ENCODE data around the gene DNAH3.

DNAH3 gene

DNA sequence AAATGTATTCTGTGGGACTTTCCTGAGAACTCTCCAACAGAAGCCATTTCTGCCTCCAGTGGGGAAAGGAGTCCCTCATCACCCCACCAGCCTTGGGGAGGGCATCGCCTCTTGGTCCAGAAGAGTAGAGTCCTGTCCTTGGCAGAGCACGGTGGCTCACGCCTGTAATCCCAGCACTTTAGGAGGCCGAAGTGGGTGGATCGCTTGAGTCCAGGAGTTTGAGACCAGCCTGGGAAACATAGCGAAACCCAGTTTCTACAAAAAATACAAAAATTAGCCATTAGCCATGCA is 209.1 kb downstream of the DNAH3 start:
- DNase-seq: no peak

DNA sequence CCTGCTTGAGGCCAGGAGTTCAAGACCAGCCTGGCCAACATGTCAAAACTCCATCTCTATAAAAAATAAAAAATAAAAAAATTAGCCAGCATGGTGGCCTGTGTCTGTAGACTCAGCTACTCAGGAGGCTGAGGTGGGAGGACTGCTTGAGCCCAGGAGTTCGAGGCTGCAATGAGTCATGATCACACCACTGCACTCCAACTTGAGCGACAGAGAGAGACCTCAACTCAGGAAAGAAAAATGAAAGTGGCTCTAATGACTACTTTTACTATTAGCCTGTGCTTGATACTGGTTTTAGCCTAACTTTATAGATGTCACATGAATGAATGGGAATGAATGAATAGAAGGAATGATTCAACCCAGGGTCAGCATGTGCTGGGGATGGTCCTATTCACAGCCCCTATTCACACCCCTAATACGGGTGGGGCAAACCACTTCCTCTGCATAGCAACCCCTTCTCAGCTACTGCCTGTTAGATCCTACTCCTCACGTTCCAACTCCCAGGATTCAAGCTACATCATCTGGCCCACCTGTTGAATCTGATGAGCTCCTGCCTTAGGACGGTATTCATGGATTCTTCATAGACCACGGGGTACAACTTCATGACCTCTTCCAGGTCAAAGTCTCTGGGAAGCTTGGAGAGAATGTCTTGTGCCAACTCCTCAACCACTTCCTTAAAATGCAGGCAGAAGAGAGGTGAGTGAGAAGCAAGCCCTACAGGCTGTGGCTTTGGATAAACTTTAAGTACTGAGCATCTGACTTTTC is 209.6 kb downstream of the DNAH3 start:
- no peak for DNase-seq

DNA sequence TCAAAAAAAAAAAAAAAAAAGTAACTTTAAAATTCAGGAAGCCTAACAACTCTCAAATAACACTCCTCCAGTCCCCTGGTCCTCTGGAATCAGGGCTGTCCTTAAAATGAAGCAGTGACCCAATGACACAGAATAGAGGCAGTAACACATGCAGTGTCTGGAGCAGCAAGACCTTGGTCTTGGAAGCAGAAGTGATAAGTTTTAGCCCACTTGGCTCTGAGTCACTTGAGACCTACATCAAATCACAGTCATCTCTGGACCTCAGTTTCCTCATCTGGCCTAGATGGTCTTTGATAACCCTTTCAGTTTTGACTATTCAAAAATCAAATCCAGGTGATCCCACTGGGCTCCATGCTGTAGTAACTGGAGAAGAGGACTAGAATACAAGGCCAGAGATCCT is 211.0 kb downstream of the DNAH3 start:
- no peak for DNase-seq

DNA sequence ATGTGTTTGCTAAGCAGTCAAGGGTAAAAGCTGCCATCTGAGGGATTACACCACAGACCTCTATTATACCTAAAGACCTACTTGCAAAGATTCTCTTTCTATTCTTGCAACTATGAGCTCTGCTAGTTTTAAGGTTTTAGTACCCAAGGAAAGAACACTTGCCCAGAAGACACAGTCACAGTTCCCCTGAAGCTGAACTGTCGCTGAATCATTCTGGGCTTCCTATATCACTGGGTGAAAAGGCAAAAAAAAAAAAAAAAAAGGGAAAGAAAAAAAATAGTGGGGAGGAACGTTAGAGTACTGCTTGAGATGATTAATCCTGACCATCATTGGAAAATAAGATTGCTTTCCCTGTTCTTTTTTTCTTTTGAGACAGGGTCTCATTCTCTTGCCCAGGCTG is 212.2 kb downstream of the DNAH3 start:
- no peak for DNase-seq

DNA sequence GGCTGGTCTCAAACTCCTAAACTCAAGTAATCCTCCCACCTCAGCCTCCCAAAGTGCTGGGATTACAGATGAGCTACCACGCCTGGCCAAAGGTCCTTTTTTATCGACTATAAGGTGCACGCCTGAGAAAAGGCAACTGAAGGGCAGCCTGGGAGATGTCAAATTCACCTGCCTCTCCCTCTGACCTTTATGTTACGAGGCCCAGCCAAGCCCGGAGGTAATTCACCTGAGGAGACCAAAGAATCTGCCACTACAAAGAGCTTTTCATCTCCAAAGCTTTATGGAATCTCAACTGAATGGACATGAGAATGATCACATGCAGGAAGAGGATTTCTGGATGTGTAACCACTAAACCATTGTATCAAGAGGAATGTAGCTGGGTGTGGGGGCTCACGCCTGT is 212.9 kb downstream of the DNAH3 start:
- no peak for DNase-seq

DNA sequence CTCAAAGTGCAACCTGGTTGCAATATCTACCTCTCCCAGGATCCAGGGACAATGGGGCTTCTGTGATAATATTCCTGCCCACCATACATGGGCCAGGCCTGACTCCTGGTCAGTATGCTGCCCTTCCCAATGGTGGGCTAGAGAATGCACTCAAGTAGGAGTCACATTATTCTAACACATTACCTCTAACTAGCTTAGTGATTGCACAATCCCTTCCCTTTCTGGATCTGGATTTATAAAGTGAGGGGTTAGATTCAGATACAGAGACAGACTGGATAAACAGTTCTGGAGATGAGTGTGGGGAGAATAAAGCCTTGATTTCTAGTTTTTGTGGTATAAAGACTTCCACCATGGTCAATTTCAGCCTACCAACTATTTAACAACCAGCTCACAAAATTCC is 217.1 kb downstream of the DNAH3 start:
- no peak for DNase-seq

DNA sequence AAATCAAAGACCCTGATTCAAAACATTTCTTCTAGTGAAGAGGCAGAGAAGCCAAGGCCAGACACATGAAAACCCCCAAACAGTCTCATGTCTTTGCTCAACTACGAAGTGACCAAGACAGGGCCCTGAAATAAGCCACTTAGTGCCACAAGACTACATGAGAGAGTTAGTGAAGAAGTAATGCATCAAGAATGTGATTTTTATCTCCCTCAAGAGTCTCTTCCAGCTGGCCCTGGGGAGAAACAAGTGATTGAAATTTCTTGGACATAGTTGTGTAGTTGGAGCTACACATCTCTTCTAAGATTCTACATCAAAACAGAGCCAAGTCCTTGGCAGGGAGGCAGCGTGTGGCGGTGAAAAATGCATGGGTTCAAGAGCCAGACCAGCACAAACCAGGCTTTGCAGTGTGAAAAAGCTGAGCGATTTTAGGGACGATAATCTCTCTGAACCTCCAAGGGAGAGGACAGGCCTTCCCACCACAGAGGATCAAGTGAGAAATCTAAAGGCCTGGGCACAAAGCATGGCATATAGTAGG is 219.5 kb downstream of the DNAH3 start:
- DNase-seq: no peak

DNA sequence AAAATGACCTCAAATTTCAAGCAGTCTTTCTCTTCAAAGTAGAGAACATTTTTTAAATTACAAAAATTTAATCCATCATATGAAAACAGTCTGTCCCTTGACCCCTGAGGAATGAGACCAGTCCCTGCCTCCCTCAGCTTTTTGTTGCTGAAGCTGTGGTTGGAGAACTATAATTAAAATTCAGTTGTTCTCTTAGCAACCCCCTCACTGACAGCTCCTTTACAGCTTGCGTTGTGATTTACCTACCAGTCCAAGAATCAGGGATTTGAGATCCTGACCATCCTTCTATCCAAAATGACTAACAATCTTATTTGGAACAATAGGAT is 220.3 kb downstream of the DNAH3 start:
- DNase-seq: no peak

DNA sequence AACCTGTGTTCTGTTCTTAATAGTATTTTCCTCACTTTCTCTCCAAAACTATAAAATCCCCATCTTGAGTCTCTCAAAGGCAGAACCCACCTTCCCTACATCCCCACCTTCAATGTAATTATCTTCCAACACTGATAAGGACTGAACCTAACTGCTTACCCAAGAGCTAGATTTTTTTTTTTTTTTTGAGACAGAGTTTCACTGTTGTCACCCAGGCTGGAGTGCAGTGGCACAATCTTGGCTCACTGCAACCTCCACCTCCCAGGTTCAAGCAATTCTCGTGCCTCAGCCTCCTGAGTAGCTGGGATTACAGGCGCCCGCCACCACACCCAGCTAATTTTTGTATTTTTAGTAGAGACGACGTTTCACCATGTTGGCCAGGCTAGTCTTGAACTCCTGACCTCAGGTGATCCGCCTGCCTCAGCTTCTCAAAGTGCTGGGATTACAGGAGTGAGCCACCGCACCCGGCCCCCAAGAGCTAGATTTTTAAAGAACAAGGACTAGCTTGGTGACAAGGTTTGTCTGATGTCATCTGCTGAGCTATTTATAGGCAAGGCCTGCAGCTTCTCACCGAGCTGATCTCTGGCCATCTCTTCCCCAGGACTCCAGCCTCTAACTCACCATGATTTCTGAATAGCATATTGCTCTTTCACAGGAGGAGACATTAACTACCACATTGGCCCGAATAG is 220.8 kb downstream of the DNAH3 start:
- peak in 1 of 14 donors; percentile 94 for DNase-seq

DNA sequence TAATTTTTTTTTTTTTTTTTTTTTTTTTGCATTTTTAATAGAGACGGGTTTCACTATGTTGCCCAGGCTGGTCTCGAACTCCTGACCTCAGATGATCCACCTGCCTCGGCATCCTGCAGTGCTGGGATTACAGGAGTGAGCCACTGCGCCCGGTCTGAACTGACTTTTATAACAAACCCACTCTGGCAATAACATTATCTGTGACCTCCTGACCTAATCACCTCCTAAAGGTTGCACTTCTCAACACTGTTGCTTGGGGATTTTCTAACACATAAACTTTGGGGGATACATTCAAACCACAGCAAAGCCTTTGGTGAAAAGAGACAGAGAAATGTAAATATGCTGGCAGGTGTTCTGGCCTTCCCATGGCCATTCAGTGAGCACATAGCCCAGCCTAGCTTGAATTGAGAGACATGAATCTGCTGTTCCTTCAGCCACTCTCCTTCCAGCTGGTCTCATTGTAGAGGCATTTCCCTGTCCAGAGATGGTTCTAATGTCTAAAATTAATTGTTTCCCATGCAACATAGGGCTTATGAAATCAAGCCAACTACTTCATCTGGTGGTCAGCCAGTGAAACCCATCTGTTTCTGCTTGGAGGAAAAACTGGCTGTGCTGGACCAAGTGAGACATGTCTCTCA is 221.8 kb downstream of the DNAH3 start:
- peak in 1 of 14 donors; percentile 94 for DNase-seq

DNA sequence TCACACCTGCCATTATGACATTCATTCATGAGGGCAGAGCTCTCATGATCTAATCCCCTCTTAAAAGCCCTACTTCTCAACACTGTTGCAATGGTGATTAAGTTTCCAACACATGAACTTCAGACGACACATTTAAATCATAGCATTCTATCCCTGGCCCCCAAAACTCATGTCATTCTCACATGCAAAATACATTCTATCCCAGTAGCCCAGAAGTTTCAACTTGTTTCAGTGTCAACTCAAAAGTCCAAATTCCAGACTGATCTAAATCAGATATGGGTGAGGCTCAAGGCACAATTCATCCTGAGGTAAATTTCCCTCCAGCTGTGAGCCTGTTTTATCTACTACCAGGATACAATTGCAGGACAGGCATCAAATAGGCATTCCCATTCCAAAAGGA is 224.9 kb downstream of the DNAH3 start:
- DNase-seq: no peak

DNA sequence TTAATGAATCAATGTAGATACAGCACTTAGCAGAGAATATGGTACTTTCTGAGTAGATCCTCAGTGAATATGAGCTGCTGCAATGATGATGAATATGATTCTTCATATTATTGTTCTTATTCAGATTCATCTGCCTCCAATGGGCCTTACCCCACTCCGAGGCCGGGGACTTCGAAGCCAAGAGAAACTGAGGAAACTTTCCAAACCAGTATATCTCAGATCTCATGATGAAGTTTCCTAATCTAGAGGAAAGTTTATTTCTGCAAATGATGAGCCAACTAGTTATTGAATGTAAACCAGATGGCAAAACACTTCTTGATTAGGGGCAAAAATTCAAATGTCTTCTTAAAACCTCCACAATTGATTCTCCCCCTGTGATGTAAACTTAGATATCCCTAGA is 226.8 kb downstream of the DNAH3 start:
- DNase-seq: no peak

DNA sequence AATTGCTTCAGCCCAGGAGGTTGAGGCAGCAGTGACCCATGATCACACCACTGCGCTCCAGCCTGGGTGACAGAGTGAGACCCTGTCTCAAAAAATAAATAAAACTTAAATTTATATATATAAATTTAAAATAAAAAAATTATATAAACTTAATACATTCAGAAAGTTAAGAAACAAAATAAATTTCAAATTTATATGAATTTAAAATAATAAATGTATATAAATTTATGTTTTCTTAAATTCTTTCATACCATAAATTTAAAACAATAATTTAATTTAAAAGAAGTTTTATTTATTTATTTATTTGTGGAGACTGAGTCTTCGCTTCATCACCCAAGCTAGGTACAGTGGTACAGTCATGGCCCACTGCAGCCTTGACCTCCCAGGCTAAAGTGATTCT is 229.8 kb downstream of the DNAH3 start:
- no peak for DNase-seq

DNA sequence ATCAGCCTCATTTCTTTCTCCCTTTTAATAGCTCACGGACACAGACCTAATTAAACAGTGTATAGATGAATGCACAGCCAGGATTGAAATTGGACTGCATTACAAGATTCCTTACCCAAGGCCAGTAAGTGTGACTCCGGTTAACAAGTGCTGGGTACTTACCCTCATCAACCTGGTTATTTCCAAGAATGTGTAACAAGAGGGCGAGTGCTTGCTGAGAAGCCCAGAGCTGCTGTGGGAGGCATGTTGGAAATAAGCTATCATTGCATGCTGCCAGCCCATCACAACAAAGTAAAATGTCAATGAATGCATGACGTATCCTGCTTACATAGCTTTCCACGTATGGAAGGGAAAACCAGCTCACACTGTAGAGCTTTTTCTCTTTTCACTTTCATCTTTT is 230.6 kb downstream of the DNAH3 start:
- DNase-seq: no peak

DNA sequence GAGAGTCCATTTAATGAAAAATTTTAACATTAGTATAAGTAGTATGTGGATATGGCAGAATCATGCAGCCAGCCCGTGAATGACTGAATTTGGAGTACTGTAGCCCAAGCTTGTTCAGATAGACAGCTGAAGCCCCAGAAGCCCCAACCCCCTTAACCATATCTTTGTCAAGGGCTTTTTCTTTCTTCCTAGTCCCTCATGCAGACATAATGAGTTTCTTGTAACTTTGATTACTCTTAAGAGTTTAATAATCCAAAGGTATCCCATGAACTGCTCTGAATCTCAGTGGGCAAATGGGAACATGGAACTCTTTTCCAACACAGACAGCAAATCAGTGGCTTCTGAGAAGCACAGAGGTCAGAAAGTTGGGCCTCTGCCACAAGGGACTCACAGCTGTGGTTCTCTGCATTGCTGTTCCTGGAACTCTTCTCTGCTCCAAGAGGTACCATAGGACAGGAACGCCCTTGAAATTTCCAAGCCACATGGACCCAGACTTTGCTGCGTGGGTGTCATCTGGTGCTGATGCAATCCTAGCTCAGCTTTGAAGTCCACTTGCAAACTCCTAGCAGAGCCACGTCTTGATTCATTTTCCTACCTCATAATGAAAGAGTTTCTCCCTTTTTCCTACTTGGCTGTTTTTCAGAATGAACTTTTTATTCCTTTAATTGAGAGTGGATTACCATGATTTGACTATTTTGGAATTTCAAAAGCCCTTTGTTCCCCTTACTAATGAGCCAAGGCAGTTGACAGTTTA is 232.0 kb downstream of the DNAH3 start:
- DNase-seq: no peak

DNA sequence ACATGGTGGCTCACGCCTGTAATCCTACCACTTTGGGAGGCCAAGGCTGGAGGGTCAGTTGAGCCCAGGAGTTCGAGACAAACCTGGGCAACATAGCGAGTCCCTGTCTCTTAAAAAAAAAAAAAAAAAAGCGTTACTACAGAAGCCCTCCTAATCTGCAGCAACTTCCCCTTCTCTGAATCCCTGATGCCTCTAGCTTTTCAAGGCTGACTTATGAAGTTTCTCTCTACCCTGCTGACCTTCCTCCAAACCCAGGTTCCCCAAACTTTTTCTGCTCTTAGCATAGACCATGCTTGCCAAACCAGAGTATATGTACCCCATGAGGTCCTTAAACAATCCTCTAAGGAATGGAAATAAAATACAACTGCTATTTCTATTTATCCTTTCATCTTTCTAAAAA is 233.7 kb downstream of the DNAH3 start:
- DNase-seq: no peak

DNA sequence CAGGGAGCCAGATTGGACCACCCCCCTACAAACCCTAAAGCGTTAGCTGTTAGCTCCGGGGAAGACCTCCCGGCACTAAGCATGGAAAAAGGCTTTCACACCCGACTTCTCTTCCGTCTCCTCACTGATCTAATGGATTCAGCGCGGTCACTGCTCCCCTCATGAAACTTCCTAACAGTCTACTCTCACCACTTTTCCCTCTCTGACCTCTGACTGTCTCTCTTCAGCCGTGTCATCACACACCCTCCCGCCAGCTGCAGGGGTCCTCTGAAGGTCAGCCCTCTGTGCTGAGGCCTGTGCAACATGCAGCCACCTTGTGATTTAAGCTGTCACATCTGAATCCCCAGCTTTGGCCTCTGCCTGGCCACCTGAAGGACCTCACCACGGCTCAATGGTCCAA is 234.4 kb downstream of the DNAH3 start:
- no peak for DNase-seq

DNA sequence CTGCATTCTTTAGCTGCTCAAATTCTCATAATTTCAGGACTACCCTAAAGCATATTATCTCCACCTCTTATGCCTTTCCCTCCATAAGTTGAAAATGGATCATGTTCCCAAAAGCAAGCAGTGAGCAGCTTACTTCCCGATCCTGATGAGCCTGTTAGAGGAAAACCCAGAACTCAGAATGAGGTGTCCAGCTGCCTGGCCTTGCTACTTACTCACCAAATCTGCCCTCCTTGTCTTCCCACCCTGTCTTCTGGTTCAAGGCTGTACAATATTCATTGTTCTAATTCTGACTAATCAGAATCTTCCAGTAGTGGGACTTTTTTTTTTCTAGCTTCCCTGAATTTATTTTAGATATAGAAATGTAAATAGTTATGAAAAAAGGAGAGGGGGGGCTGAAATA is 239.3 kb downstream of the DNAH3 start:
- no peak for DNase-seq

DNA sequence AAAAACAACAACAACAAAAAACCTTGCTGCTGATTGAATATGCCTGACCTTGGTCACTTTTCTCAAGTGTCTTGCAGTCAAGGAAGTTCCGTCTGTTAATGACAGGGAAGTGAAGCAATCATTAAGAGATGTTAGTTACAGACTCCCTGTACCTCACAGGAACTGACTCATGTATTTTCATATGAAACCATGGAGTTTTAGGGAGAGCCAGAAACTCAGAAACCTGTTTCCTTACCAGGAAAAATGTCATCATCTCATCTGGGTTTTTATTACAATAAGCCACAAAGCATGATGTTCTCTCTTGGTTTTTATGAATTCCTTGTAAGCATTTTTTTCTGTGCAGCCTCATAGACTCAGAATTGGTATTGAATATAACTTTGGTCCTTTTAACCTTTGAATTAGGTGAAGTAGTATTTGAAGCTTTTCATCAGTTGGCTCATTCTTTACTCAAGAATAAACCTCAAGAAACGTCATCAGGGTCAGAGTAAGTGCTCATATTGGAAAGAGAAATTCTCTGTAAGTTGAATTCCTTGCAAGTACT is 239.8 kb downstream of the DNAH3 start:
- DNase-seq: no peak

DNA sequence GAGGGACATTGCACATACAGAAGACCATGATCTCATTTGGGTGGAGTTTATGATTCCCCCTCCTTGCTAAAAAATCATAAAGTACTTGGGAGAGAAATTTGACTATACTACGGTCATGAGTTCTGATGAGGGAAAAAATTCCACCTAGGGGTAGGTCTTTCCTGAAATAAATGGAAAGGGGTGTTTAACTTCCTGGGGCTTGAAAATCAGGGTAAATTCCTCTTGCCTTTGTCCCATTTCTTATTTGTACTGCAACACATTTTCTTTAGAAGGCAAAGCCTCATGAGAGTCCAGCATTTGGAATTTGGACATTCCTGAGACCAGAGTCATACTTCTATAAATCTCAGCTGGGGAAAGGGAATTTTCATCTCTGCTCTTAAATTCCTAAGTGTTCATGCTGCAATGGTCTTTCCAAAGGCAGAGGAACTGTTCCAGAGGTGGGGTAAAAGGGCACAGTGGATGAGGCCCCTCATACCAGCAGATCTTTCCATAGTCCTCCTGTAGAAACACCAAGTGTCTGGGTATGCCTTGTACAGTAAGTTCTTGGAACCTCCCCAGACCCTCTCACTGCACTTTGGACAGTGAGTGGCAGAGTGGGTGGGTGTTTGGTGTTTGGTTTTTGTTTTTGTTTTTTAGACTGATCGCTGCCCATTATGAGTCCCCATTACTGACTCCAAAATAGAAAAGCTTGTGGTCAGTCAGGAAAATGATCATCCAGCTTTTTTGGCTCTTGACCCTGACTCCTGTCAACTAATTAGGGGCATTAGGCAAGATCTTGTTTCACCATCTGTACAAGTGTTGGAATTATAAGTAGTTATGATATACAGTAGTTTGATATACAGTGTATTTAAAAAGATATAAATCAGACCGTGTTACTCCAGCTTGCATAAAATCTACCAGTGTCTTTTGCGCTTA is 244.0 kb downstream of the DNAH3 start:
- no peak for DNase-seq

DNA sequence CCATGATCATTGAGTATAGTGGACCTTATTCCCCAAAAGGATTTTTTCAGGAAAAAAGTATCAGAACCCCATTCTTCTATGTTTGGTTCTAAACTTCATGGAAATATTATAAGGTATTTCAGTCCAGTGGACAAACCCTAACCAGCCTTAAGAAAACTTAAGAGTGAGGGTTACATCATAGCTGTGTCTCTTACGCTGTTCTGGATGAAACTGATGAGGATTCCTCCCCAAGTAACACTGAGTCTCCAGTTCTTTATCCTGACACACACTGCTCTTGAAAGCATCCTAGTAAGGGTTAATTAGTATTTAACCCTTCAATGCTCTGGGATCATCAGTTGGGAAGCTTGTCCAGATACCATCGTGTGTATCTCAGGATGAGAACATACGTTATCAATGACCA is 245.1 kb downstream of the DNAH3 start:
- DNase-seq: no peak

Measured in C1 segment of cervical spinal cord (tissue), 14 donors.